ENCODE measurements around the gene PPIL1. TPM values are rescaled to one million over a fixed set of nuclear protein-coding genes. Genes with fewer than 3 reads are reported as not detected.

Gene PPIL1
- total and polyA plus RNA-seq, 7 donors = 18.1 to 92.3 (median 22.4) TPM

DNA sequence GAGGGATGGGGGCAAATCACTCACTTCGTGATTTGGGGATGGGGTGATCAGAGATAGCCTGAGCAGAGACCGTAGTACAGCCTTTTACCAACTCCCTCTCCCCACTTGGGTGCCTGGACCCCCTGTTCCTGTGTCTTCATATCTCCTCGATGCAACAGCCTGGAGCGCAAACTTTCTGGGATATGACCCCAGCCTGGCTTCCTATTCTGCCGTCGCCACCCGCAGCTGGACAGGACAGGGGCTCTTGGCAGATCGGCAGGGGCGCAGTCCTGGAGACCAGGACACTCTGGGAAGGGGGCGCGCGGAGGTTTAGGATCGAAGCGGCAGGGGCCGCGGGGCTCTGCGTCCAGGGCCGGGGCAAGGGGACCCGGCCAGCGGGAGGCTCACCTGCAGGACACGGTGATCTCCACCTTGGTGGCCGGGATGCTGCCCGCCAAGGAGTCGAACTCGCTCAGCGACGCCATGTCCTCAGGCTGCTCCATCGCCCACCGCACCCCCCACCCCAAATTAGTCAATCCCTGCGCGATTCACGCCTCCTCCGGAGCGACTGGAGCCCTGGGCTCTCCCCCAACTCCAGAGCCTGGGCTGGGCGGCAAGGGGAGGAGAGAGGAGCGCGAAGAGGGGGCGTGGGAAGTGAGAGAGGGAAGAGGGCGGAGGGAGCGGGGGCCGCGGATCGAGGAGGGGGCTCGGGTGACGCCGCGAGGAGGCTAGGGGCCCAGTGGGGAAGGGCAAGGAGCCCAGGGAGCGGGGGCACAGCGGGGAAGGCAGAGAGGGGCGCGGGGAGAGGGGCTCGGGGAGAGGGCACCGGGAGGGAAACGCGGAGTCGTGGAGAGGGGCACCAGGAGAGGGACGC is 35.5 kb downstream of the PPIL1 start, which contains the start of gene CPNE5:
Gene CPNE5, minus strand, starts transcription at position 549 of the 853 bp plus-strand sequence. Its CDS starts 67 bp downstream, at position 482.
- no peaks in the 10 kb centered on the region for H3K9me3 ChIP-seq
- peaks cover 0 to 4% (median 0%) of the 10 kb centered on the region in 3 donors for H3K27me3 ChIP-seq (ENCODE audit: insufficient read depth in 3 of 3, low read length in 2 of 3)
- intact Hi-C loops (cut with DNase I) = no loop called here
- no peaks in the 10 kb centered on the region for H3K36me3 ChIP-seq (ENCODE audit: insufficient read depth in 1 of 2, low read depth in 1 of 2)
- peaks cover 41% of the 10 kb centered on the region for H3K4me1 ChIP-seq
- WGBS, 3 donors = 15 to 24% (median 20%) methylated on average over 45 to 57 of the region's 57 CpGs
- TF ChIP-seq, protein P1, sequence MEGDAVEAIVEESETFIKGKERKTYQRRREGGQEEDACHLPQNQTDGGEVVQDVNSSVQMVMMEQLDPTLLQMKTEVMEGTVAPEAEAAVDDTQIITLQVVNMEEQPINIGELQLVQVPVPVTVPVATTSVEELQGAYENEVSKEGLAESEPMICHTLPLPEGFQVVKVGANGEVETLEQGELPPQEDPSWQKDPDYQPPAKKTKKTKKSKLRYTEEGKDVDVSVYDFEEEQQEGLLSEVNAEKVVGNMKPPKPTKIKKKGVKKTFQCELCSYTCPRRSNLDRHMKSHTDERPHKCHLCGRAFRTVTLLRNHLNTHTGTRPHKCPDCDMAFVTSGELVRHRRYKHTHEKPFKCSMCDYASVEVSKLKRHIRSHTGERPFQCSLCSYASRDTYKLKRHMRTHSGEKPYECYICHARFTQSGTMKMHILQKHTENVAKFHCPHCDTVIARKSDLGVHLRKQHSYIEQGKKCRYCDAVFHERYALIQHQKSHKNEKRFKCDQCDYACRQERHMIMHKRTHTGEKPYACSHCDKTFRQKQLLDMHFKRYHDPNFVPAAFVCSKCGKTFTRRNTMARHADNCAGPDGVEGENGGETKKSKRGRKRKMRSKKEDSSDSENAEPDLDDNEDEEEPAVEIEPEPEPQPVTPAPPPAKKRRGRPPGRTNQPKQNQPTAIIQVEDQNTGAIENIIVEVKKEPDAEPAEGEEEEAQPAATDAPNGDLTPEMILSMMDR (IDR thresholded peaks at IDR 0.05) = no peak
- peak within 1 kb of the TSS; percentile 81 for H3K27ac ChIP-seq
- no peak for ATAC-seq
- peak within 1 kb of the TSS; percentile 67 for H3K4me3 ChIP-seq
- DNase-seq = no peak

DNA sequence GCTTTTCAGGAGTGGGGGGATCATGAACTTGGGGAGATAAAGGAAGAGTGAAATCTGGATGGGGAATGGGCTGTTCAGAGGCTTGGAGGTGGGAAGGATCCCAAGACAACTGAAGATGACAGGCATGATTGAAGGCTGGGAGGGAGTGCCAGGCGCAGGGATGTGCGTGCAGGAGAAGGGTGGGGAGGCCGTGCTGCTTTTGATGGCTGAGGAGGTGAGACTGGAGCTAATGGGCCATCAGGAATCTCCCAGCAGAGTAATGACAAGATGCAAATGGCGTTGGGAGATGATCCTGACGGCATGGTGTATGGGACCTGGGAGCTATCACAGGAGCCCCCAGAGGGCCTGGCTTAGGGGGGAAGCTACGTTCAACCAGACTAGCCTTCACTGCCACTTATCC is 36.9 kb downstream of the PPIL1 start:
- WGBS, 3 donors = 97 to 98% (median 97%) methylated on average over 6 of the region's 6 CpGs
- intact Hi-C loops (cut with DNase I) = no loop called here
- no peak overlapping the region for H3K4me3 ChIP-seq
- no peak for DNase-seq
- no peaks in the 10 kb centered on the region for H3K9me3 ChIP-seq
- peaks cover 27% of the 10 kb centered on the region for H3K4me1 ChIP-seq
- peaks cover 0 to 4% (median 0%) of the 10 kb centered on the region in 3 donors for H3K27me3 ChIP-seq (ENCODE audit: insufficient read depth in 3 of 3, low read length in 2 of 3)
- no peak for ATAC-seq
- TF ChIP-seq, protein P1 (IDR thresholded peaks at IDR 0.05) = no peak
- H3K36me3 ChIP-seq (ENCODE audit: insufficient read depth in 1 of 2, low read depth in 1 of 2) = no peaks in the 10 kb centered on the region
- H3K27ac ChIP-seq = no peak overlapping the region

DNA sequence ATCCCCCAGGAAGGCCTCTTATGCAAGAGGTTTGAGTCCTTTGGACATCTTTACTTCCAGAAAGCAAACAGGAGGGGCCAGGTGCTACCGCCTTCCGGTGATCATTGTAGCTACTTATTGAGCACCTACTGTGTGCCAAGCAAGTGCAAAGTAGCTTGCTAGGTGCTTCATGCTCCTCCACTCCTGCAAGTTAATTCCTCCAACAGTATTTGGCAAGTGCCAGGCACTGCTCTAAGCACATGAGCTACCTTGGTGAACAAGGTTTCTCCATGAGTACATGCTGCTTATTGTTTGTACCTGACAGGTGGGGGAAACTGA is 37.6 kb downstream of the PPIL1 start:
- TF ChIP-seq, protein P1 (IDR thresholded peaks at IDR 0.05) = no peak
- Histone ChIP-seq H3K27me3 (ENCODE audit: insufficient read depth in 3 of 3, low read length in 2 of 3) (peaks cover 0 to 4% (median 0%) of the 10 kb centered on the region in 3 donors), H3K4me3 (no peak overlapping the region), H3K36me3 (ENCODE audit: insufficient read depth in 1 of 2, low read depth in 1 of 2) (no peaks in the 10 kb centered on the region), H3K4me1 (peaks cover 20% of the 10 kb centered on the region), H3K27ac (no peak overlapping the region), H3K9me3 (no peaks in the 10 kb centered on the region)
- 96 to 100% (median 99%) methylated on average over 2 of the region's 2 CpGs for WGBS, 3 donors
- DNase-seq (no peak), ATAC-seq (no peak)
- intact Hi-C loops (cut with DNase I) = no loop called here

DNA sequence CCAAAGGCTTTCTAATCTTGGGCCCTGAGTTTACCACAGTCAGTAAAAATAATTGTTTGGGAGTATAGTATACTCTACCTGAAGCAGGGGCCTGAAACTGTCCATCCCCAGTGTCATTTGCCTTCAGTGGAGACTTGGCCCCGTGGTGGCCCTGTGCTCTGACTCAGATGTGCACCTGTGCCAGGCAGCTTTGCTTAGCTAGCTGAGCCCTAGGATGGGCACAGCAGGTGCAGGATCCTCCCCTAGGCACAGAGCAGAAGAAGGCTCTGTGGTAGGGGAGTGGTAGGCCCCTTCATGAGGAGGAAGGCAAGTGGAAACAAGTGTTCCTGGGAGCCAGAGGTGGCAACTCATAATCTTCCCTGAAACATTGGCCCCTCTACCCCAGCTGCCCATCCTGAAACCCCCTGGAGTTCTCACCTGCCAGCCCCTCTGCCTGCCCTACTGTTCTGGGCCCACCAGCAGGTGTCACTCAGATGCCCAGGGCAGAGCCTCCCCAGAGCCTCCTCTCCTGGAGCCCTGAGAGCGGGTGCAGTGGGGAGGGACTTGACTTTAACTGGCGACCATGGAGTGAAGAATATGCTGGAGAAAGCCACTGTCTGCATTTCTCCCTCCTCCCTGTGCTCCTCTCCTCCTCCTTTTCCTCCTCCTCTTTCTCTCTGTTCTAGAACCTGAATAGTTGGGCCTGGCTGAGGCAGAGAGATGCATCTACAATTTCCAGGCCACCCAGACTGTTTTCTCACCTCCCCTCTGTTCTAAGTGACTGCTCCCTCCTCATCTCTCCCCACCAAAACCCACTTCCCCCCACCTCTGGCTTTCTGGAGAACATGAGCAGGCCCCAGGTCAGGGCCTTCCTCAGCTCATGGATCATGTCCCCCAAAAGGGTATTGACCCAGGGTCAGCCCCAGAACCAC is 38.2 kb downstream of the PPIL1 start:
- Histone ChIP-seq H3K4me3 (no peak overlapping the region), H3K36me3 (ENCODE audit: insufficient read depth in 1 of 2, low read depth in 1 of 2) (no peaks in the 10 kb centered on the region), H3K9me3 (no peaks in the 10 kb centered on the region), H3K27ac (no peak overlapping the region), H3K27me3 (ENCODE audit: insufficient read depth in 3 of 3, low read length in 2 of 3) (peaks cover 0 to 4% (median 0%) of the 10 kb centered on the region in 3 donors), H3K4me1 (peaks cover 13% of the 10 kb centered on the region)
- peak in 3 of 4 donors; percentile 12 to 48 (median 17) for ATAC-seq
- TF ChIP-seq, protein P1 (IDR thresholded peaks at IDR 0.05) = no peak
- intact Hi-C loops (cut with DNase I) = no loop called here
- no peak for DNase-seq
- 74 to 85% (median 78%) methylated on average over 3 of the region's 3 CpGs for WGBS, 3 donors

Data from psoas muscle (tissue), 8 donors.